Left lobe of liver (tissue), 2 donors: ENCODE data around the gene ZNF827. TPM values are rescaled to one million over a fixed set of nuclear protein-coding genes. Genes with fewer than 3 reads are reported as not detected.

Source experiments
- ATAC-seq: fragments of 200-7000 bp; cut with Tn5 transposase; one replicate; pipeline ENCODE4 v1.9.1; 2020; ENCODE audit warnings: mild to moderate bottlenecking, moderate library complexity
- DNase-seq: peaks from one replicate; pipeline ENCODE4 v3.0.0-alpha.2; 2020; ENCODE audit warnings: low spot score
- total RNA-seq: library from RNA; stranded (reverse); gene quantifications from one replicate; pipeline ENCODE4 v1.2.1, GENCODE V29; 2021
- donor health status: DM: no; HTN: no; CAD: no; lungs with moderate emphysema.
- donor health status: DM: no; HTN: yes; CAD: no.

Gene ZNF827
- total RNA-seq, 1 donor from 2014 or later, result 0.81 TPM

- ATAC-seq (no peak), DNase-seq (no peak)
Observed at GRCh38 chr4:145934434-145935047, 4.1 kb downstream of the ZNF827 start.

- no peak for ATAC-seq
- DNase-seq, result no peak
Observed at GRCh38 chr4:145933134-145933533, 5.5 kb downstream of the ZNF827 start.

- ATAC-seq, result no peak
Observed at GRCh38 chr4:145931403-145931802, 7.2 kb downstream of the ZNF827 start.

GRCh38 chr4:145930592-145930991 lies 8.0 kb downstream of the ZNF827 start:
- ATAC-seq (peak; percentile 35), DNase-seq (no peak)

More at GRCh38 chr4:145931403-145931802, 7.2 kb downstream of the ZNF827 start:
- DNase-seq, result no peak

- DNase-seq (no peak), ATAC-seq (no peak)
Observed at GRCh38 chr4:145929415-145930178, 9.0 kb downstream of the ZNF827 start.

- DNase-seq, result no peak
- no peak for ATAC-seq
Observed at GRCh38 chr4:145928748-145929147, 9.9 kb downstream of the ZNF827 start.

GRCh38 chr4:145927030-145927429 lies 11.6 kb downstream of the ZNF827 start:
- DNase-seq (no peak), ATAC-seq (no peak)

GRCh38 chr4:145921231-145921630 lies 17.4 kb downstream of the ZNF827 start:
- no peak for DNase-seq
- no peak for ATAC-seq

GRCh38 chr4:145920205-145920604 lies 18.4 kb downstream of the ZNF827 start:
- ATAC-seq (no peak), DNase-seq (no peak)

GRCh38 chr4:145912376-145912775 lies 26.2 kb downstream of the ZNF827 start:
- DNase-seq (no peak), ATAC-seq (no peak)

GRCh38 chr4:145909773-145910172 lies 28.9 kb downstream of the ZNF827 start:
- peak; percentile 23 for ATAC-seq
- no peak for DNase-seq

- ATAC-seq (peak; percentile 82), DNase-seq (peak; percentile 51)
Observed at GRCh38 chr4:145909281-145909715, 29.3 kb downstream of the ZNF827 start.

GRCh38 chr4:145907812-145908211 lies 30.8 kb downstream of the ZNF827 start:
- ATAC-seq (no peak), DNase-seq (no peak)

GRCh38 chr4:145907390-145907789 lies 31.2 kb downstream of the ZNF827 start:
- DNase-seq (no peak), ATAC-seq (no peak)

- DNase-seq, result no peak
- ATAC-seq, result no peak
Observed at GRCh38 chr4:145904413-145905177, 34.0 kb downstream of the ZNF827 start.

GRCh38 chr4:145902522-145902921 lies 36.1 kb downstream of the ZNF827 start:
- DNase-seq, result no peak
- ATAC-seq, result no peak

- DNase-seq, result no peak
- no peak for ATAC-seq
Observed at GRCh38 chr4:145899886-145900460, 38.6 kb downstream of the ZNF827 start.

GRCh38 chr4:145898926-145899531 lies 39.6 kb downstream of the ZNF827 start:
- no peak for ATAC-seq
- no peak for DNase-seq

GRCh38 chr4:145898466-145898865 lies 40.2 kb downstream of the ZNF827 start:
- DNase-seq, result no peak
- no peak for ATAC-seq

GRCh38 chr4:145895056-145895455 lies 43.6 kb downstream of the ZNF827 start:
- DNase-seq (no peak), ATAC-seq (no peak)

- DNase-seq, result no peak
- ATAC-seq, result no peak
Observed at GRCh38 chr4:145891958-145892357, 46.7 kb downstream of the ZNF827 start.
